Trophoblast cell (in vitro differentiated cells and primary cell): ENCODE results near the gene DTWD2.

Source experiments
- DNase-seq, 2 donors: peaks; one replicate each; pipeline ENCODE4 v3.0.0-alpha.2; 2016
- H2AFZ ChIP-seq: 2 replicates; pipeline ENCODE4 v1.6.1; 2013; ENCODE audit warnings: low read length, moderate library complexity, mild to moderate bottlenecking; ENCODE audit not compliant: insufficient read depth, poor library complexity
- H2AK5ac ChIP-seq: 2 replicates; pipeline ENCODE4 v1.6.1; 2013; ENCODE audit warnings: mild to moderate bottlenecking, low read length
- H2BK120ac ChIP-seq: 2 replicates; pipeline ENCODE4 v1.6.1; 2013; ENCODE audit warnings: low read length, mild to moderate bottlenecking, moderate library complexity; ENCODE audit not compliant: insufficient read depth, poor library complexity
- H2BK12ac ChIP-seq: 2 replicates; pipeline ENCODE4 v1.6.1; 2013; ENCODE audit warnings: mild to moderate bottlenecking, low read length, moderate library complexity
- H2BK5ac ChIP-seq: 2 replicates; pipeline ENCODE4 v1.6.1; 2013; ENCODE audit warnings: low read length, low read depth, moderate library complexity, mild to moderate bottlenecking; ENCODE audit not compliant: poor library complexity
- H3K14ac ChIP-seq: 2 replicates; pipeline ENCODE4 v1.6.1; 2013; ENCODE audit warnings: mild to moderate bottlenecking, low read length
- H3K18ac ChIP-seq: 2 replicates; pipeline ENCODE4 v1.6.1; 2013; ENCODE audit warnings: mild to moderate bottlenecking, low read length
- H3K23ac ChIP-seq: 2 replicates; pipeline ENCODE4 v1.6.1; 2013; ENCODE audit warnings: low read length
- H3K27ac ChIP-seq: 2 replicates; pipeline ENCODE4 v1.5.1; 2013; ENCODE audit warnings: low read depth, mild to moderate bottlenecking, inconsistent platforms, low read length, moderate library complexity
- H3K27me3 ChIP-seq: 2 replicates; pipeline ENCODE4 v1.6.1; 2013; ENCODE audit warnings: inconsistent platforms, mild to moderate bottlenecking, low read length, moderate library complexity; ENCODE audit not compliant: insufficient read depth
- H3K36me3 ChIP-seq, 2 experiments: 1 replicate in 1 of 2; 2 replicates in 1 of 2; pipeline ENCODE4 v1.6.1; 2013; ENCODE audit warnings: low read length in 2 of 2, mild to moderate bottlenecking in 2 of 2, moderate library complexity in 1 of 2; ENCODE audit not compliant: insufficient read depth in 2 of 2, control insufficient read depth in 1 of 2
- H3K4ac ChIP-seq: 2 replicates; pipeline ENCODE4 v1.6.1; 2013; ENCODE audit warnings: low read depth, mild to moderate bottlenecking, low read length, moderate library complexity
- H3K4me1 ChIP-seq, 2 experiments: 1 replicate in 1 of 2; 2 replicates in 1 of 2; pipeline ENCODE4 v1.6.1; 2013; ENCODE audit warnings: low read length in 2 of 2, mild to moderate bottlenecking in 2 of 2, moderate library complexity in 1 of 2; ENCODE audit not compliant: insufficient read depth in 2 of 2, control insufficient read depth in 1 of 2
- H3K4me2 ChIP-seq: 2 replicates; pipeline ENCODE4 v1.6.1; 2013; ENCODE audit warnings: inconsistent platforms, mild to moderate bottlenecking, low read length, moderate library complexity
- H3K4me3 ChIP-seq: 2 replicates; pipeline ENCODE4 v1.5.1; 2013; ENCODE audit warnings: mild to moderate bottlenecking, low read depth, low read length, inconsistent platforms
- H3K79me1 ChIP-seq: one replicate; pipeline ENCODE4 v1.6.1; 2013; ENCODE audit warnings: low read length
- H3K79me2 ChIP-seq: 2 replicates; pipeline ENCODE4 v1.6.1; 2013; ENCODE audit warnings: low read length, mild to moderate bottlenecking; ENCODE audit not compliant: control insufficient read depth, insufficient read depth, poor library complexity
- H3K9ac ChIP-seq: 2 replicates; pipeline ENCODE4 v1.6.1; 2013; ENCODE audit warnings: mild to moderate bottlenecking, low read length
- H3K9me3 ChIP-seq: 2 replicates; pipeline ENCODE4 v1.6.1; 2013; ENCODE audit warnings: low read depth, mild to moderate bottlenecking, control low read depth, inconsistent platforms, low read length; ENCODE audit not compliant: insufficient read depth
- H4K12ac ChIP-seq: 2 replicates; pipeline ENCODE4 v1.6.1; 2013; ENCODE audit warnings: low read depth, mild to moderate bottlenecking, low read length, moderate library complexity
- H4K8ac ChIP-seq: 2 replicates; pipeline ENCODE4 v1.6.1; 2013; ENCODE audit warnings: low read depth, mild to moderate bottlenecking, low read length, moderate library complexity
- H4K91ac ChIP-seq: one replicate; pipeline ENCODE4 v1.6.1; 2013; ENCODE audit warnings: low read depth, mild to moderate bottlenecking, low read length, moderate library complexity
- WGBS: extraction: QIAGEN DNeasy Blood & Tissue Kit; methylation state at CpG from one replicate; pipeline ENCODE4 v1.1.7; 2013; ENCODE audit warnings: missing lambda C conversion rate; ENCODE audit not compliant: insufficient read length, insufficient coverage; ENCODE audit errors: extremely low coverage; 5-methylcytosine and 5-hydroxymethylcytosine counted together

The DTWD2 gene

DNA sequence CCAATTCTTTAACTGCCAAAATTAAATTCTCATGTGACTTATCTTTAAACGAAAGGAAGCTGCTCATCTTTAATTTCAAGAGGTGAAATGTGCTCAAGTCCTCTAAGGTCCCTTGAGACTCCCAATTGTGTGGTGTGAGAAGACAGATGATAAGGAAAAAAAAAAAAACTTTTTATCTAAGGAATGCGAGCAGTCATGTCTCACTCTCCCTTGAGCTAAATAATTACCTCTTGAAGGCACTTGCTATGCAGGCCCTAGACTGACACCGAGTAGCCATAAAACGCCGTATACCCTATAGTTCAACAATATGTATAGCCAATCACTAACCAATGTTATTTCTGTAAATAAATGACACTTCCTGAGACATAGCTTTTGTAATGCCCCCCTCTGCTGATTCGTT is 1.5 kb upstream of the DTWD2 start:
- Histone ChIP-seq H3K4me2 (no peak overlapping the region), H2AK5ac (no peak overlapping the region), H3K27ac (no peak overlapping the region), H3K9ac (no peak overlapping the region), H2AFZ (no peak overlapping the region), H3K4ac (no peak overlapping the region), H3K14ac (no peak overlapping the region), H4K12ac (no peak overlapping the region), H3K79me2 (peaks cover 2% of the 10 kb centered on the region), H3K4me1 (peaks cover 0 to 1% of the 10 kb centered on the region in 2 experiments), H2BK12ac (no peak overlapping the region), H3K79me1 (peaks cover 2% of the 10 kb centered on the region), H3K18ac (no peak overlapping the region), H2BK5ac (no peak overlapping the region), H3K4me3 (no peak overlapping the region), H2BK120ac (no peak overlapping the region), H4K91ac (no peak overlapping the region), H3K23ac (no peak overlapping the region), H4K8ac (no peak overlapping the region), H3K27me3 (no peaks in the 10 kb centered on the region), H3K9me3 (no peaks in the 10 kb centered on the region), H3K36me3 (no peaks in the 10 kb centered on the region)
- no CpG with 5 or more reads among the region's 6 CpGs for WGBS
- DNase-seq = peak; percentile 13 to 75

DNA sequence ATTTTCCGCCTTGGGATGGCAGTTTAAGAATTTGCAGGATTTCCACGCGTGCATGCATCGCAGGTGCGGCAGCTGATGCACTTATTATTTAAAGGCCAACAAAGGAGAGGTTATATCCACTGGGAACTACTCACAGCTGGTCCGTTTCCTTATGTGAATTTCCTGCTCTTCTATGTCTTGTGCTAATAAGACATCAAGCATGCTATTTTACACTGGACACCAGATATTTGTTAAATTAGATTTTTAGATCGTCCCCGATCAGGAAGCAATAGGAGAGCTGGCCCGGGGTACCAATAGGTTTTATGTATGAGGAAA is 476 bp upstream of the DTWD2 start:
- DNase-seq = no peak
- Histone ChIP-seq H2AK5ac (no peak overlapping the region), H3K4me2 (peak overlapping the region; percentile 60), H3K4ac (no peak overlapping the region), H3K27me3 (no peaks in the 10 kb centered on the region), H3K79me1 (peaks cover 2% of the 10 kb centered on the region), H3K9me3 (no peaks in the 10 kb centered on the region), H3K18ac (no peak overlapping the region), H3K9ac (no peak overlapping the region), H2BK5ac (no peak overlapping the region), H3K36me3 (no peaks in the 10 kb centered on the region), H4K8ac (peak overlapping the region; percentile 2), H4K12ac (no peak overlapping the region), H3K14ac (no peak overlapping the region), H2BK12ac (no peak overlapping the region), H3K23ac (no peak overlapping the region), H4K91ac (no peak overlapping the region), H3K79me2 (peaks cover 2% of the 10 kb centered on the region), H3K27ac (no peak overlapping the region), H2AFZ (peak overlapping the region; percentile 4), H3K4me3 (peak overlapping the region; percentile 35), H3K4me1 (peaks cover 0 to 1% of the 10 kb centered on the region in 2 experiments), H2BK120ac (no peak overlapping the region)
- WGBS = no CpG with 5 or more reads among the region's 9 CpGs

DNA sequence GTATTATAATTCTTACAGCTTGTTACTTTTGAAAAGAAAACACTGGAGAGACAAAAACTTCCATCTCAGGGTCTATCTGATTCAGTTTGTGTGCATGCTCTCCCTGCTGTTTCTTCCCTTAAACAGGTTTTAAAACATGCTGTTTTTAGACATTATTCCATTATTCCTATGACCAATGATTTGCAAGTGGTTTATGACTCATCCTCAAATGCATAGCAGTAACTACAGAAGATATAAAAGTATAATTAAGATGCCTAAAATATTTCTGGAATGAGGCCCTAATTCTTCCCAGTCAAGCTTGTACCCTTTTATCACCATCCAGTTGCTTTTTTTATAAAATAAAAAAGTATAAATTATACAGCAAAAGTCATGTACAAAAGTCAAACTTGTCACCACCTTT is 3.7 kb downstream of the DTWD2 start:
- Histone ChIP-seq H2AK5ac (no peak overlapping the region), H3K23ac (no peak overlapping the region), H3K36me3 (no peaks in the 10 kb centered on the region), H3K27ac (no peak overlapping the region), H3K4me3 (no peak overlapping the region), H2AFZ (no peak overlapping the region), H3K4me2 (no peak overlapping the region), H2BK120ac (no peak overlapping the region), H3K9ac (no peak overlapping the region), H3K18ac (no peak overlapping the region), H4K12ac (no peak overlapping the region), H3K14ac (no peak overlapping the region), H2BK12ac (no peak overlapping the region), H2BK5ac (no peak overlapping the region), H3K4me1 (peaks cover 0 to 1% of the 10 kb centered on the region in 2 experiments), H3K4ac (no peak overlapping the region), H3K27me3 (no peaks in the 10 kb centered on the region), H3K79me2 (peaks cover 2% of the 10 kb centered on the region), H3K79me1 (peaks cover 2% of the 10 kb centered on the region), H4K91ac (no peak overlapping the region), H4K8ac (no peak overlapping the region), H3K9me3 (no peaks in the 10 kb centered on the region)
- DNase-seq = no peak

DNA sequence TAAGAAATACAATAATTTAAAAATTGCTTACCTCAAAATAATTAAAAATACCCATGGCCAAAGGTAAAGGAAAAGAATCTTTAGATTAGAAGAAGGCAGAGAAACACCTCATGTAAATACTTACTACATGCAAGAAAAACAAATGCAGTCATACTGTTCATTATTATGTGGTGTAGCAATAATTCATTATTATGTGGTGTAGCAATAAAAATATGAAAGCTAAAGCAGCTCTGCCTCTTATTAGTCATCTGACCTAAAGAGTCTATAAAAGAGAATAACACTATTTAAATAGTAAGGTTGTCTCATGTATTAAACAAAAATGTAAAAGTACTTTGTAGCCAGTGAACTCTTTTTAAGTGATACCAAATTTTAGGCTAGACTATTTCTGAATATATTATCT is 6.6 kb downstream of the DTWD2 start:
- H2AK5ac ChIP-seq = no peak overlapping the region
- H3K4me1 ChIP-seq = no peaks in the 10 kb centered on the region
- no peak overlapping the region for H3K27ac ChIP-seq
- no peak overlapping the region for H2BK12ac ChIP-seq
- no peak overlapping the region for H3K4me3 ChIP-seq
- H4K8ac ChIP-seq = no peak overlapping the region
- no peak overlapping the region for H3K18ac ChIP-seq
- no peaks in the 10 kb centered on the region for H3K27me3 ChIP-seq
- H3K79me1 ChIP-seq = no peaks in the 10 kb centered on the region
- H3K4ac ChIP-seq = no peak overlapping the region
- H3K79me2 ChIP-seq = no peaks in the 10 kb centered on the region
- no peak overlapping the region for H4K12ac ChIP-seq
- no peak overlapping the region for H2BK5ac ChIP-seq
- H2BK120ac ChIP-seq = no peak overlapping the region
- H4K91ac ChIP-seq = no peak overlapping the region
- H3K36me3 ChIP-seq = no peaks in the 10 kb centered on the region
- no peak for DNase-seq
- no peaks in the 10 kb centered on the region for H3K9me3 ChIP-seq
- no peak overlapping the region for H3K4me2 ChIP-seq
- no peak overlapping the region for H2AFZ ChIP-seq
- no peak overlapping the region for H3K23ac ChIP-seq
- H3K14ac ChIP-seq = no peak overlapping the region
- H3K9ac ChIP-seq = no peak overlapping the region

DNA sequence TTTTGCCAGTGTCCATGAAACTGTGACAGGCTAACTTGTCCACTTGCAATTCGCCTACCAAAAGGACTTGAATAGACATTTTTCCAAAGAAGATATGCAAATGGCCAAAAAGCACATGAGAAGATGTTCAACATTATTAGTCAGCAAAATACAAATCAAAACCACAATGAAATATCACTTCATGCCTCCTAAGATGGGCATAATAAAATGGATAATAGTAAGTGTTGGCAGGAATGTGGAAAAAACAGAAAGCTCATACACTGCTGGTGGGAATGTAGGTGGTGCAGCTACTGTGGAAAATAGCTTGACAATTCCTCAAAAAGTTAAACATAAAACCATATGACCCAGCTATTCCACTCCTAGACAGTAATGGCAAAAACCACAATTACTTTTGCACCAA is 7.9 kb downstream of the DTWD2 start:
- no peak overlapping the region for H3K9ac ChIP-seq
- H2BK5ac ChIP-seq = no peak overlapping the region
- H4K12ac ChIP-seq = no peak overlapping the region
- no peak overlapping the region for H3K23ac ChIP-seq
- H3K4me3 ChIP-seq = no peak overlapping the region
- no peak overlapping the region for H2BK12ac ChIP-seq
- H3K79me2 ChIP-seq = no peaks in the 10 kb centered on the region
- no peak overlapping the region for H3K27ac ChIP-seq
- no peaks in the 10 kb centered on the region for H3K27me3 ChIP-seq
- H3K14ac ChIP-seq = no peak overlapping the region
- no peaks in the 10 kb centered on the region for H3K9me3 ChIP-seq
- H4K91ac ChIP-seq = no peak overlapping the region
- H2BK120ac ChIP-seq = no peak overlapping the region
- H3K79me1 ChIP-seq = no peaks in the 10 kb centered on the region
- H4K8ac ChIP-seq = no peak overlapping the region
- no peaks in the 10 kb centered on the region for H3K4me1 ChIP-seq
- H2AK5ac ChIP-seq = no peak overlapping the region
- no peak for DNase-seq
- no peak overlapping the region for H3K18ac ChIP-seq
- WGBS = no CpG with 5 or more reads among the region's 1 CpG
- H3K4me2 ChIP-seq = no peak overlapping the region
- H3K36me3 ChIP-seq = no peaks in the 10 kb centered on the region
- no peak overlapping the region for H3K4ac ChIP-seq
- H2AFZ ChIP-seq = no peak overlapping the region
